Measurements from ENCODE around the gene LMNA.

DNA sequence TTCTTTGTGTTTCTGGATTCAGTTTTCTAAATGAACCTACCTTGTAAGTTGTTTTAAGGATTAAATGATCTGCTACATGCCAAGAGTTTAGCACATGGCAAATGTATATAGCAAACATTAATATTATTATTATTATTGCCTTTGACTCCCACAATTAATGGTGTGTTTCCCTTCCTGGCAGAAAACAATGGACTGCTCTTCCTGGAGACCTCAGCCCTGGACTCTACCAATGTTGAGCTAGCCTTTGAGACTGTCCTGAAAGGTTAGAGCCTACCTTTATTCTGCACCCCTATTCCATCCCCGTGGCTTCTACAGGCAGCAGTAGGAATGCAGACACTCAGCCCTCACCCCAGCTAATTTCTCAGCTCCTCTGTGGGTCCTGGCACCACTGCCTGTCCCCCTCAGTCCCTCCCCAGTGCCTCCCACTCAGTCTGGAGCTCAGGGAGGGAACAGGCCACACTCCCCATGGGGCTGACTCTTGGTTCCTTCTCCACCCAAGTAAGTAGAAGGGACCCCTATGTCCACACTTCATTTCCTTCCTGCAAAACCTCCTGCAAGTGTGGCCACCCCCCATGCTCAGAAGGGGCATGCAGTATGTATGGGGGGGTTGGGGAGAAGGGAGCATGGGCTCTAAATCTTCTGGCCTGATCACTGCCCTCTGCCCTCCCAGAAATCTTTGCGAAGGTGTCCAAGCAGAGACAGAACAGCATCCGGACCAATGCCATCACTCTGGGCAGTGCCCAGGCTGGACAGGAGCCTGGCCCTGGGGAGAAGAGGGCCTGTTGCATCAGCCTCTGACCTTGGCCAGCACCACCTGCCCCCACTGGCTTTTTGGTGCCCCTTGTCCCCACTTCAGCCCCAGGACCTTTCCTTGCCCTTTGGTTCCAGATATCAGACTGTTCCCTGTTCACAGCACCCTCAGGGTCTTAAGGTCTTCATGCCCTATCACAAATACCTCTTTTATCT is 44.7 kb upstream of the LMNA start:
- TF ChIP-seq TEAD4 (IDR thresholded peaks at IDR 0.05) (no peak), YY1 (IDR thresholded peaks at IDR 0.05; ENCODE audit: low read depth) (no peak), MAX (IDR thresholded peaks at IDR 0.05) (no peak), RAD21 (IDR thresholded peaks at IDR 0.05; ENCODE audit: low read depth) (no peak), TCF12 (IDR thresholded peaks at IDR 0.05; ENCODE audit: low read depth) (no peak), NFIC (IDR thresholded peaks at IDR 0.05) (no peak), EGR1 (IDR thresholded peaks at IDR 0.05) (no peak)

Measured in Ishikawa (cell line).